PC-9 (cell line): ENCODE measurements around the gene CMIP. TPM values are rescaled to one million over a fixed set of nuclear protein-coding genes. Genes with fewer than 3 reads are reported as not detected.

Experiments used
- BruUV-seq: library from RNA; stranded (reverse); fragments of 400-500 nt; replicated peaks from 2 replicates; lab custom pipeline; 2021; lab: Mats Ljungman, UMichigan
- CTCF ChIA-PET: fragments of 300-600 bp; sonication (Branson Sonifier 250); formaldehyde crosslinking; loops from one replicate; lab custom pipeline; 2022; ENCODE audit warnings: antibody characterized with exemption; lab: Charles Lee
- POLR2A ChIA-PET: fragments of 300-600 bp; sonication (Branson Sonifier 250); formaldehyde crosslinking; loops from one replicate; lab custom pipeline; 2022; ENCODE audit warnings: antibody characterized with exemption; ENCODE audit not compliant: unreplicated experiment; lab: Charles Lee
- DNase-seq, 2 experiments: peaks; one replicate each; pipeline versions ENCODE4 v3.0.0 to v3.0.0-alpha.2; 2015 to 2022; ENCODE audit warnings: mixed read lengths in 1 of 2
- H2AFZ ChIP-seq: fragments of 200-600 bp; sonication (generic); 2 replicates; pipeline ENCODE4 v1.8.1; 2017; ENCODE audit warnings: antibody characterized with exemption
- H3F3A ChIP-seq: fragments of 200-600 bp; sonication (generic); 2 replicates; pipeline ENCODE4 v1.8.1; 2017; ENCODE audit warnings: antibody characterized with exemption, mild to moderate bottlenecking, low read depth; ENCODE audit not compliant: insufficient read depth
- H3K27ac ChIP-seq: fragments of 200-600 bp; sonication (generic); 2 replicates; pipeline ENCODE4 v1.6.1; 2016; ENCODE audit warnings: mixed run types
- H3K27me3 ChIP-seq: fragments of 200-600 bp; sonication (generic); 2 replicates; pipeline ENCODE4 v1.6.1; 2016; ENCODE audit warnings: low read depth, mixed run types; ENCODE audit not compliant: insufficient read depth
- H3K36me3 ChIP-seq: fragments of 200-600 bp; sonication (generic); 2 replicates; pipeline ENCODE4 v1.6.1; 2016; ENCODE audit warnings: low read depth, mixed run types
- H3K4me1 ChIP-seq: fragments of 200-600 bp; sonication (generic); replicated peaks from 2 replicates; pipeline ENCODE4 v1.6.1; 2016; ENCODE audit warnings: mixed run types; ENCODE audit not compliant: insufficient read depth
- H3K4me2 ChIP-seq: fragments of 200-600 bp; sonication (generic); 2 replicates; pipeline ENCODE4 v1.6.1; 2017; ENCODE audit warnings: mixed run types
- H3K4me3 ChIP-seq: fragments of 200-600 bp; sonication (generic); 2 replicates; pipeline ENCODE4 v1.6.1; 2016; ENCODE audit warnings: mixed run types
- H3K79me2 ChIP-seq: fragments of 200-600 bp; sonication (generic); 2 replicates; pipeline ENCODE4 v1.6.1; 2017; ENCODE audit warnings: low read depth, mixed run types
- H3K9me2 ChIP-seq: fragments of 200-600 bp; sonication (generic); 2 replicates; pipeline ENCODE4 v1.8.1; 2017; ENCODE audit warnings: mild to moderate bottlenecking; ENCODE audit not compliant: insufficient read depth
- H3K9me3 ChIP-seq: fragments of 200-600 bp; sonication (generic); 2 replicates; pipeline ENCODE4 v1.8.1; 2016; ENCODE audit warnings: low read depth; ENCODE audit not compliant: insufficient read depth
- H4K20me1 ChIP-seq: fragments of 200-600 bp; sonication (generic); 2 replicates; pipeline ENCODE4 v1.8.1; 2017; ENCODE audit not compliant: insufficient read depth
- CTCF ChIP-seq: fragments of 200-600 bp; sonication (generic); conservative IDR thresholded peaks from 2 replicates; pipeline ENCODE4 v1.6.1; 2017; ENCODE audit warnings: mixed run types, antibody characterized with exemption, mild to moderate bottlenecking, moderate library complexity
- EZH2 ChIP-seq: fragments of 200-600 bp; sonication (generic); IDR thresholded peaks from 2 replicates; pipeline ENCODE4 v1.8.0; 2017; ENCODE audit warnings: antibody characterized with exemption, low read depth
- intact Hi-C: fragments of 100-400 bp; cut with micrococcal nuclease; formaldehyde crosslinking; loops from one replicate; pipeline ENCODE4 v1.10.0; 2022; ENCODE audit not compliant: unreplicated experiment
- total RNA-seq: library from RNA; stranded (reverse); gene quantifications from 2 replicates; pipeline ENCODE4 v1.2.3, GENCODE V29; 2021

CMIP gene
- total RNA-seq, 1 experiment from 2014 or later: 96.6 TPM

- peaks cover 40% of the 10 kb centered on the region for H3F3A ChIP-seq
- no peaks in the 10 kb centered on the region for H3K9me2 ChIP-seq
- H3K4me3 ChIP-seq: no peak overlapping the region
- no peak overlapping the region for H2AFZ ChIP-seq
- ChIA-PET CTCF (no interaction called here), POLR2A (no interaction called here)
- no TSS peak for BruUV-seq
- no peak overlapping the region for H3K27ac ChIP-seq
- no peaks in the 10 kb centered on the region for H3K27me3 ChIP-seq
- H3K9me3 ChIP-seq: no peaks in the 10 kb centered on the region
- H3K36me3 ChIP-seq: no peaks in the 10 kb centered on the region
- peaks cover 25% of the 10 kb centered on the region for H3K4me1 ChIP-seq
- DNase-seq: peak in 1 of 2 experiments; percentile 25
- peaks cover 6% of the 10 kb centered on the region; the same call in 1 of the 2 replicates for H4K20me1 ChIP-seq
- TF ChIP-seq CTCF: no peak
- TF ChIP-seq EZH2: no peak
- peaks cover 79% of the 10 kb centered on the region for H3K79me2 ChIP-seq
- no peak overlapping the region for H3K4me2 ChIP-seq
- intact Hi-C loops: no loop called here
Measured at GRCh38 chr16:81589975-81590650, 145.5 kb downstream of the CMIP start.

DNA sequence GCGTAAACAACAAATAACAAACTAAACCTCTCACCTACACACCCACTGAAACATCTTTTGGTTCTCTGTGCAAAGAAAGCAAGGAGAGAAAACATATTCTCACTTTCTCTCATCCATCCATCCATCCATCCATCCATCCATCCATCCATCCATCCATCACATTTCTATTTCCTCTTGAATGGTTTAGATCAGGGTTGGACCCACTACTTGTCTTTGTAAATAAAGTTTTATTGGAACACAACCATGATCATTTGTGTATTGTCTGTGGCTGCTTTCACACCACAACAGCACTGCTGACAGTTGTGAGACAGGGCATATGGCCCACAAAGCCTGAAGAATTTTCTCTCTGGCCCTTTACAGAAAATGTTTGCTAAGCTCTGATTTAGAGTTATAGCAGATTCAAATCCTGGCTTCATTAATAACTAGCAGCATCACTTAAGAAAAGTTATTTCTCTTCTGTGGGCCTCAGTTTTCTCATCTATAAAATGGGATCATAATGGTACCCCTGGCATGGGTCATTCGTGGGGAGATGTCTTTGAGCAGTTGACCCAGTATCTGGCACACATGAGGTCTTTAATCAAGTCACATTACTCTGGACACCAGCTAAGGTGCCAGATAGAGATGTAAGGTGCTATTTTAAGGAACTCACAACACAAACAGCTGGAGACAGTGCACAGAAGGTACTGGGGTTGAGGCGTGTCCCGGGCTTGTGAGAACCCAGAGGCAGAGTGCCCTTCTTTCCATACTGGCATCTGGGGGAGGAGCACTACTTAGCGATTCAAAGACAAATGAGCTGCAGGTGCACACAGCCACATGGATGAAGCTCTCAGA is 146.3 kb downstream of the CMIP start:
- no peak for TF ChIP-seq EZH2
- TF ChIP-seq CTCF: no peak
- no peak overlapping the region for H3K27ac ChIP-seq
- H4K20me1 ChIP-seq: peaks cover 6% of the 10 kb centered on the region; the same call in 1 of the 2 replicates
- H3K4me1 ChIP-seq: peaks cover 17% of the 10 kb centered on the region
- peaks cover 78% of the 10 kb centered on the region for H3K79me2 ChIP-seq
- peaks cover 36% of the 10 kb centered on the region for H3F3A ChIP-seq
- no peaks in the 10 kb centered on the region for H3K36me3 ChIP-seq
- ChIA-PET POLR2A (no interaction called here), CTCF (no interaction called here)
- no TSS peak for BruUV-seq
- no peaks in the 10 kb centered on the region for H3K9me2 ChIP-seq
- H3K27me3 ChIP-seq: no peaks in the 10 kb centered on the region
- H3K4me2 ChIP-seq: no peak overlapping the region
- no peak overlapping the region for H2AFZ ChIP-seq
- intact Hi-C loops: no loop called here
- H3K9me3 ChIP-seq: no peaks in the 10 kb centered on the region
- no peak overlapping the region for H3K4me3 ChIP-seq
- DNase-seq: peak in 1 of 2 experiments; percentile 16

- Histone ChIP-seq H3K27me3 (no peaks in the 10 kb centered on the region), H3K9me3 (no peaks in the 10 kb centered on the region), H4K20me1 (peaks cover 6% of the 10 kb centered on the region; the same call in 1 of the 2 replicates), H3K4me2 (no peak overlapping the region), H3K27ac (no peak overlapping the region), H2AFZ (no peak overlapping the region), H3K4me1 (peaks cover 11% of the 10 kb centered on the region), H3K9me2 (no peaks in the 10 kb centered on the region), H3K4me3 (no peak overlapping the region), H3K36me3 (no peaks in the 10 kb centered on the region), H3K79me2 (peaks cover 76% of the 10 kb centered on the region), H3F3A (peaks cover 31% of the 10 kb centered on the region; the same call in 1 of the 2 replicates)
- BruUV-seq: no TSS peak
- ChIA-PET CTCF (no interaction called here), POLR2A (no interaction called here)
- DNase-seq: no peak
- no peak for TF ChIP-seq EZH2
- no peak for TF ChIP-seq CTCF
- intact Hi-C loops: no loop called here
Measured at GRCh38 chr16:81591545-81591870, 146.9 kb downstream of the CMIP start.
